ENCODE results near the gene SOCS2.

DNA sequence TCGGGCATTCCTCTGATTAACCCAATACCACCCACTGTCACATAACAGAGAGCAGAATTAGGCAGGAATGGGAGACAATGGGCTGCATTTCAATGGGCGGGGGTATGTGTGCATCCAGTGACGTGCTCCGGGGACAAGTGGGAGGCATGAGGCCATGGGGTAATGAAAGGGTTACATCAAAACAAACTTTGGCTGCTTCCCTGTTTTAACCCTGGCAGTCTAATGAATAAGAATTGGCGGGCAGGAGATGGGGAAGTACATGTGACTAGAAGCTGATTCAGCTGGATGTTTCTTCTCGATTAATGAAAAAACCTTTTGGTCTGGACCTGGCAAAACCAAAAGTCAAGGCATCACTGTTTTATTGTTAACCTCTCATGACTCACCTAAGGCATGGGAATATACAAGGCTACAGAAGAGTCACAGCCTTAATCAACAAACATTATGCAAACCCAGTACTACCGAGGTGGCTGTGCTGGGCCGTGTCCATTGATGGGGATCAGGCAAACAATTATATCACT lies 44.2 kb downstream of the SOCS2 start:
- no peak for TF ChIP-seq POLR2A (IDR thresholded peaks at IDR 0.05)
- TF ChIP-seq, protein P1, sequence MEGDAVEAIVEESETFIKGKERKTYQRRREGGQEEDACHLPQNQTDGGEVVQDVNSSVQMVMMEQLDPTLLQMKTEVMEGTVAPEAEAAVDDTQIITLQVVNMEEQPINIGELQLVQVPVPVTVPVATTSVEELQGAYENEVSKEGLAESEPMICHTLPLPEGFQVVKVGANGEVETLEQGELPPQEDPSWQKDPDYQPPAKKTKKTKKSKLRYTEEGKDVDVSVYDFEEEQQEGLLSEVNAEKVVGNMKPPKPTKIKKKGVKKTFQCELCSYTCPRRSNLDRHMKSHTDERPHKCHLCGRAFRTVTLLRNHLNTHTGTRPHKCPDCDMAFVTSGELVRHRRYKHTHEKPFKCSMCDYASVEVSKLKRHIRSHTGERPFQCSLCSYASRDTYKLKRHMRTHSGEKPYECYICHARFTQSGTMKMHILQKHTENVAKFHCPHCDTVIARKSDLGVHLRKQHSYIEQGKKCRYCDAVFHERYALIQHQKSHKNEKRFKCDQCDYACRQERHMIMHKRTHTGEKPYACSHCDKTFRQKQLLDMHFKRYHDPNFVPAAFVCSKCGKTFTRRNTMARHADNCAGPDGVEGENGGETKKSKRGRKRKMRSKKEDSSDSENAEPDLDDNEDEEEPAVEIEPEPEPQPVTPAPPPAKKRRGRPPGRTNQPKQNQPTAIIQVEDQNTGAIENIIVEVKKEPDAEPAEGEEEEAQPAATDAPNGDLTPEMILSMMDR (IDR thresholded peaks at IDR 0.05): no peak
